GM18868 (cell line): ENCODE data around the gene AATF.

Experiments used
- ATAC-seq: cut with Tn5 transposase; IDR thresholded peaks from one replicate; pipeline ENCODE4 v1.9.1; 2021; ENCODE audit warnings: mild to moderate bottlenecking, moderate library complexity; ENCODE audit not compliant: unreplicated experiment

AATF gene

GRCh38 chr17:37098910-37099664 is 150.3 kb downstream of the AATF start:
- no peak for ATAC-seq

- no peak for ATAC-seq
Measured at GRCh38 chr17:37100231-37100630, 151.5 kb downstream of the AATF start.

- ATAC-seq = no peak
Measured at GRCh38 chr17:37101306-37101705, 152.6 kb downstream of the AATF start.

GRCh38 chr17:37103231-37103630 is 154.5 kb downstream of the AATF start:
- no peak for ATAC-seq

- ATAC-seq = no peak
Measured at GRCh38 chr17:37106049-37106448, 157.3 kb downstream of the AATF start.
